Heart left ventricle (tissue), 16 donors: ENCODE measurements around the gene DAAM2. TPM values are rescaled to one million over a fixed set of nuclear protein-coding genes. Genes with fewer than 3 reads are reported as not detected.

ENCODE experiments used
- ATAC-seq, 4 donors: fragments of 200-7000 bp; cut with Tn5 transposase; one replicate each; pipeline ENCODE4 v1.9.1; 2020 to 2022; ENCODE audit warnings: moderate library complexity in 4 of 4, mild to moderate bottlenecking in 3 of 4, moderate number of reproducible peaks in 1 of 4
- DNase-seq, 5 donors: peaks; one replicate each; pipeline ENCODE4 v3.0.0-alpha.2; 2020
- H3K27ac ChIP-seq, 12 donors: fragments of 200-600 bp; sonication (generic) in 4 of 12; one replicate each; pipeline versions ENCODE4 v1.5.0 to v1.8.0; 2016 to 2022; ENCODE audit warnings: mild to moderate bottlenecking in 2 of 12
- H3K27me3 ChIP-seq, 9 donors: fragments of 200-600 bp; sonication (generic) in 2 of 9; one replicate each; pipeline versions ENCODE4 v1.5.1 to v1.8.0; 2016 to 2022; ENCODE audit warnings: mild to moderate bottlenecking in 3 of 9
- H3K36me3 ChIP-seq, 9 donors: fragments of 200-600 bp; sonication (generic) in 2 of 9; one replicate each; pipeline versions ENCODE4 v1.5.0 to v1.8.0; 2018 to 2022; ENCODE audit warnings: mild to moderate bottlenecking in 2 of 9
- H3K4me1 ChIP-seq, 12 donors: fragments of 200-600 bp; sonication (generic) in 4 of 12; one replicate each; pipeline versions ENCODE4 v1.5.0 to v1.8.0; 2016 to 2022; ENCODE audit warnings: mild to moderate bottlenecking in 3 of 12
- H3K4me3 ChIP-seq, 12 donors: fragments of 200-600 bp; sonication (generic) in 4 of 12; one replicate each; pipeline versions ENCODE4 v1.5.0 to v1.8.0; 2017 to 2022; ENCODE audit warnings: mild to moderate bottlenecking in 9 of 12, moderate library complexity in 4 of 12
- H3K9me3 ChIP-seq, 12 donors: fragments of 200-600 bp; sonication (generic) in 4 of 12; one replicate each; pipeline versions ENCODE4 v1.5.0 to v1.8.0; 2016 to 2022; ENCODE audit warnings: mild to moderate bottlenecking in 1 of 12
- POLR2A ChIP-seq, 2 donors: fragments of 450-650 bp; IDR thresholded peaks; one replicate each; pipeline ENCODE4 v1.6.1; 2017; ENCODE audit warnings: antibody characterized with exemption in 2 of 2, mild to moderate bottlenecking in 2 of 2, moderate library complexity in 2 of 2
- WGBS, 4 donors: extraction: QIAGEN DNeasy Blood & Tissue Kit in 2 of 4; methylation state at CpG; one replicate each; pipeline versions ENCODE4 v1.1.5 to v1.1.7; 2013 to 2018; 5-methylcytosine and 5-hydroxymethylcytosine counted together
- intact Hi-C, 10 donors: fragments of 100-400 bp; cut with DNase I; formaldehyde crosslinking; loops; one replicate each; pipeline versions ENCODE4 v1.11.1 to v1.14.2; 2022
- polyA plus RNA-seq, 2 donors: library from polyadenylated mRNA; stranded (reverse); fragments of 200-250 nt; gene quantifications; one replicate each; pipeline ENCODE4 v1.2.3, GENCODE V29; 2013
- total RNA-seq, 9 donors: library from RNA; depleted of rRNA in 2 of 9; stranded (reverse); fragments of >200 nt in 2 of 9; fragmentation: NEBNext Ultra II Directional in 3 of 9; extraction: Animal tissue kit (Norgen Biotek cat#: 25700) in 3 of 9; gene quantifications; one replicate each; pipeline versions ENCODE4 v1.1.0 to v1.2.4, GENCODE V29; 2016 to 2023
- TF ChIP-seq, protein P1 (sequence below), 12 donors: fragments of 200-600 bp; sonication (generic) in 4 of 12; IDR thresholded peaks; one replicate each; pipeline versions ENCODE4 v1.5.0 to v1.8.0; 2018 to 2022; ENCODE audit warnings: antibody characterized with exemption in 12 of 12, mild to moderate bottlenecking in 5 of 12
- donor health status: ischemic (EF 13 %, LVEDD 7.1; RV severe dilation, severe dysfunction).
- donor health status: healthy with polysubstance abuse.
- donor health status: DM: no; HTN: yes; CAD: no.
- donor health status: DM: no; HTN: no; CAD: no.
- donor health status: ischemic (EF 25% LVEDD 6.9; RV normal size, moderate dysfunction).
- donor health status: ischemic (EF 25% LVEDD 5.7; RV mildly dilated, moderate dysfunction).
- donor health status: healthy.
- donor health status: DM: yes; HTN: yes; CAD: no.
- donor health status: ischemic (EF 35%, LVEDD 5.7; RV mildly dilated, moderate dysfunction).
- donor health status: nonischemic (EF 11% LVEDD 7.7; RV severe dilation, severe dysfunction).
- donor health status: DM: yes; HTN: yes; CAD: no.
- donor health status: PGD.
- donor health status: ischemic (EF 29% LVEDD 5.4; RV normal size, mild dysfunction).
- donor health status: nonischemic (EF 23%, LVEDD 6.1; RV moderate dilation, normal function).

Gene DAAM2
- total and polyA plus RNA-seq, 11 donors, result 6.4 to 20.9 (median 13.6) TPM

DNA sequence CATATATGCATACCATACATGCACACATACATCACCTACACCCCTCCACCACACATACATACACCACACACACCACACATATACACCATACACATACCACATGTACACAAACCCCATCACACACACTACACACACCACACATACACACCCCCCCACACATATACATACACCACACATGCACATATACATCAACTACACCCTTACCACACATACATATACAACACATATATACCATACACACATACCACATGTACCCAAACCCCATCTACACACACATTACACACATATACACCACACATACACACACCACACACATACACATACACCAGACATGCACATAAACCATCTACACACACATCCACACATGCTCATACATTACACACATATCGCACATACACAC is 52.7 kb downstream of the DAAM2 start:
- DNase-seq, result no peak
- Histone ChIP-seq H3K27me3 (no peaks in the 10 kb centered on the region), H3K27ac (no peak overlapping the region), H3K4me1 (peaks cover 0 to 61% (median 28%) of the 10 kb centered on the region in 12 donors), H3K4me3 (no peak overlapping the region), H3K9me3 (no peaks in the 10 kb centered on the region), H3K36me3 (no peaks in the 10 kb centered on the region)
- TF ChIP-seq, protein P1, sequence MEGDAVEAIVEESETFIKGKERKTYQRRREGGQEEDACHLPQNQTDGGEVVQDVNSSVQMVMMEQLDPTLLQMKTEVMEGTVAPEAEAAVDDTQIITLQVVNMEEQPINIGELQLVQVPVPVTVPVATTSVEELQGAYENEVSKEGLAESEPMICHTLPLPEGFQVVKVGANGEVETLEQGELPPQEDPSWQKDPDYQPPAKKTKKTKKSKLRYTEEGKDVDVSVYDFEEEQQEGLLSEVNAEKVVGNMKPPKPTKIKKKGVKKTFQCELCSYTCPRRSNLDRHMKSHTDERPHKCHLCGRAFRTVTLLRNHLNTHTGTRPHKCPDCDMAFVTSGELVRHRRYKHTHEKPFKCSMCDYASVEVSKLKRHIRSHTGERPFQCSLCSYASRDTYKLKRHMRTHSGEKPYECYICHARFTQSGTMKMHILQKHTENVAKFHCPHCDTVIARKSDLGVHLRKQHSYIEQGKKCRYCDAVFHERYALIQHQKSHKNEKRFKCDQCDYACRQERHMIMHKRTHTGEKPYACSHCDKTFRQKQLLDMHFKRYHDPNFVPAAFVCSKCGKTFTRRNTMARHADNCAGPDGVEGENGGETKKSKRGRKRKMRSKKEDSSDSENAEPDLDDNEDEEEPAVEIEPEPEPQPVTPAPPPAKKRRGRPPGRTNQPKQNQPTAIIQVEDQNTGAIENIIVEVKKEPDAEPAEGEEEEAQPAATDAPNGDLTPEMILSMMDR (IDR thresholded peaks at IDR 0.05), result no peak
- TF ChIP-seq POLR2A (IDR thresholded peaks at IDR 0.05), result no peak
- ATAC-seq, result no peak
- WGBS, 4 donors, result 94 to 100% (median 98%) methylated on average over 1 of the region's 1 CpG
- intact Hi-C loops, result no loop called here

DNA sequence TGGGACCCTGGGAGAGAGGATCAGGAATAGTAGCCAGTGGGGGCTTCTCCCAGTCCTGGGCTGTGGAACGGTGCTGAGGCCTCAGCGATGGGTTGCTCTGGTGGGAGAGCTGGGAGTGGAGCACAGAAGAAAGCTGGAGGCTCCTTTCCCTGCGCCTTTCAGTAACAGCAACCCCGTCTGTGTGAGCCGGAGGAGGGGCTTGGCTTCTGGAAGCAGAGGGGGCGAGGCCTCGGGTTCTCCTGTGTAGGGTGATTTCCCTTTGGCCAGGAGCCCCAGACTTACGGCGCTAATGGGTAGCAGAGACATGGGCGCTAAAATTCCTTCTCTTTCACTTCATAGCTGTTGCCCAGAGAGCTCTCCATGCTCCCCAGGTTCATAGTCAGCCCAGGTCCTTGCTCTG is 55.0 kb downstream of the DAAM2 start:
- peak overlapping the region in 7 of 12 donors; percentile 14 to 56 (median 29) for H3K27ac ChIP-seq
- peak overlapping the region in 4 of 12 donors; percentile 6 to 33 (median 24) for H3K4me3 ChIP-seq
- WGBS, 4 donors, result 46 to 63% (median 60%) methylated on average over 10 of the region's 10 CpGs
- H3K9me3 ChIP-seq, result no peaks in the 10 kb centered on the region
- no peaks in the 10 kb centered on the region for H3K27me3 ChIP-seq
- TF ChIP-seq, protein P1 (IDR thresholded peaks at IDR 0.05), result no peak
- TF ChIP-seq POLR2A (IDR thresholded peaks at IDR 0.05), result no peak
- DNase-seq (peak in 3 of 5 donors; percentile 52 to 60 (median 59)), ATAC-seq (peak in 2 of 4 donors; percentile 48 to 60)
- intact Hi-C loops, result no loop called here
- H3K4me1 ChIP-seq, result peaks cover 0 to 71% (median 39%) of the 10 kb centered on the region in 12 donors
- no peaks in the 10 kb centered on the region for H3K36me3 ChIP-seq

DNA sequence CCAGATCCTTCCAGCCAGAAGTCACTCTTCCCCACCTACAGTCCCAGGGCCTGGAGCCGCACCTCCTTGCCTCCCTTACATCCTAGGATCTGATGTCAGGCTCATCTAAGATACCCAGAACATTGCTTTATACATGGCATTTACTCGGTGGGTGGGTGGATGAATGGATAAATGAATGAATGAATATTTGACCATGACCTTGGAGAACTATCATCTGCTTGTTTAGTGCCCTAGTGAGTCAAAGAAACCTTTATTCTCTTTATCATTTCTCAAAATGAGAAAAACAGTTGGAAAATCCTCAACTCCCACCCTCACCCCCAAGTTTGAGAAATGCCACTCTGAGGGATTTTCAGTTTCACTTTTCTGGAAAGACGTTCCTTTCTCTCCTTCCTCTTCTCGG is 56.0 kb downstream of the DAAM2 start:
- no peak for ATAC-seq
- TF ChIP-seq POLR2A (IDR thresholded peaks at IDR 0.05), result no peak
- TF ChIP-seq, protein P1 (IDR thresholded peaks at IDR 0.05), result no peak
- peaks cover 0 to 75% (median 44%) of the 10 kb centered on the region in 12 donors for H3K4me1 ChIP-seq
- 66 to 78% (median 70%) methylated on average over 4 of the region's 4 CpGs for WGBS, 4 donors
- no peaks in the 10 kb centered on the region for H3K36me3 ChIP-seq
- H3K9me3 ChIP-seq, result no peaks in the 10 kb centered on the region
- peak overlapping the region in 4 of 12 donors; percentile 26 to 56 (median 42) for H3K27ac ChIP-seq
- H3K4me3 ChIP-seq, result peak overlapping the region in 2 of 12 donors; percentile 7 to 9
- intact Hi-C loops, result no loop called here
- no peak for DNase-seq
- no peaks in the 10 kb centered on the region for H3K27me3 ChIP-seq

DNA sequence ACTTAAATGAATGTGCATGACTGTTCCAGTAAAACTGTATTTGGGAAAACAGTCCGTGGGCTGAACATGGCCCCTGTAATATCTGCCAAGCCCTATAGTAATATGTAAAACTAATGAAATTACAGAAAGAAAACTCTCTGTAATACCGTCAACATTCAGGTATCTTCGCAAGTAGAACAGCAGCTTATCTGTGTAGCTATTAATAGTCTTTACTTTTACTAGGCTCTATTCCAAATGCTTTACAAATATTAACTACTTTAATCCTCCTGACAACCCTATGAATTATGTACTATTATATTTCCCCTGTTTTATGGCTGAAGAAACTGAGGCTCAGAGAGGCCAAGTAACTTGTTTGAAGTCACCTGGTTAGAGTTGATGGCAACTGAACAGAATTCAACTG is 57.1 kb downstream of the DAAM2 start:
- DNase-seq (no peak), ATAC-seq (no peak)
- Histone ChIP-seq H3K4me3 (peak overlapping the region in 7 of 12 donors; percentile 1 to 24 (median 9)), H3K27me3 (no peaks in the 10 kb centered on the region), H3K9me3 (no peaks in the 10 kb centered on the region), H3K4me1 (peaks cover 0 to 78% (median 44%) of the 10 kb centered on the region in 12 donors), H3K36me3 (no peaks in the 10 kb centered on the region), H3K27ac (peak overlapping the region in 6 of 12 donors; percentile 1 to 56 (median 20))
- intact Hi-C loops, result no loop called here
- TF ChIP-seq, protein P1 (IDR thresholded peaks at IDR 0.05), result no peak
- no peak for TF ChIP-seq POLR2A (IDR thresholded peaks at IDR 0.05)
- 48 to 58% (median 54%) methylated on average over 3 of the region's 3 CpGs for WGBS, 4 donors
